Activated gamma-delta T cell treated with anti-CD3 and anti-CD28 coated beads, Interleukin-2, amount 50 U/mL, for 16 hours (primary cell): ENCODE measurements around the gene MYO1B.

Source experiments
- DNase-seq: peaks from one replicate; pipeline ENCODE4 v3.0.0-alpha.2; 2020; ENCODE audit warnings: low read depth

The MYO1B gene

DNA sequence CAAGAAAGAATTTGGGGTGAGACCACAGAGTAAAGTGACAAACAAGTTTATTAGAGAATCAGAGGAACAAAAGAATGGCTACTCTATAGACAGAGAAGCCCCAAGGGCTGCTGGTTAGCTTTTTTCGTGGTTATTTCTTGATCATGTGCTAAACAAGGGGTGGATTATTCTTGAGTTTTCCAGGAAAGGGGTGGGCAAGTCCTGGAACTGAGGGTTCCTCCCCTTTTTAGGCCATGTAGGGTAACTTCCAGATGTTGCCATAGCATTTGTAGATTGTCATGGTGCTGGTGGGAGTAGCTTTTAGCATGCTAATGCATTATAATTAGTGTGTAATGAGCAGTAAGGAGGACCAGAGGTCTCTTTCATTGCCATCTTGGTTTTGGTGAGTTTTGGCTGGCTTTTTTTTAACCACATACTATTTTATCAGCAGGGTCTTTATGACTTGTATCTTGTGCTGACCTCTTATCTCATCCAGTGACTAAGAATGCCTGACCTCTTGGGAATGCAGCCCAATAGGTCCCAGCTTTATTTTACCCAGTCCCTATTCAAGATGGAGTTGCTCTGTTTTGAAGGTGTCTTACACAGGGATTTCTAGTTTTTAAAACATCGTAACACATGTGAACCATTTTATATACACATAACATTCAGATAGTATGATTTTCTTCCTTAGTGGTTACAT lies 77.8 kb downstream of the MYO1B start:
- DNase-seq: no peak

DNA sequence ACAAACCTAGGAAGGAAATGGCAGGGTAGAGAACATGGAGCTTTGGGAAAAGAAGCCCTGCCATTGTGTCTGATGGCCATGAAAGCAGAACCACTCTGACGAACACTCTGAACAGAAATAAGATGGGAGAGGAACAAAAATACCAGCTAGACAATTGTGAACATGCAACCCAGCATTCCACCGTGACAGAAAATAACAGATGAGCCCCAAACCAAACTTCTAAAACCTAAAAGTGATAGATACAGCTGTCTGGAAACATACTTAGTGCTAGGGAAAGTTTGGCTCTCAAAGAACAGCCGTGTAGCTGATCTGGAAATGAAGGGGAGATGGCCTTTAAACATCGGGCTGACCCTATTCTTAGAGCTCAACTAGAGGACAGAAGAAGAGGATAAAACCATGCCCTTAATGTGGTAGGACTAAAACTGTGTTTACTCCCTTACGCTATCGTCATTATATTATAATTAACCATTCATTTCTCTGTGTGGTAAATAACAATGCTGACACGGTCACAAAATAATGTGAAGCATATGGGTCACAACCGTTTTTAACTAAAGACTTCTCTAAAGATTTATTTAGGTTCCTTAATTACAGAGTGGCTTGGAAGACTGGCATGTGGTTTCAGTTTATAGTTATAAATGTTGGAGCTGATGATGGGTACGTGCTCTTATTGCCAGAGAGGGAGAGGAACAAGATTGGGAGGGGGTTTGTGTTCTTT lies 80.6 kb downstream of the MYO1B start:
- DNase-seq: no peak

DNA sequence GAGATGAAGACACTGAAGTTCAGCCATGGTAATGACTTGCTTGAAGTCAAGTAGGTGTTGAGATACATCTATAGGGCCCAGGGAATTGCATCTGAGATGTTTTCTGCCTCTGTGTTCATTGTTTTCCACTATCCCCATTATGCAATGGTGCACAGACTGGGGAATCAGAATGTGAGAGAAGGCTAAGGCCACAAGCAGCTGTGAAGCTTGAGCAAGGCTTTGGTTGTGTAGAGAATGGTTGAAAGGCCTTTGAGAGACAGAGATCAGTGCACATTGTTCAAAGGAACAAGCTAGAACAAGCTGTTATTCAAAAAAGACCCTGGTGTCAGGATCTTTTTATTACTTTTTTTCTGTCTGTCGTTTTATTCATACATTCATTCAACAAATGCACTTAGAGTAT lies 82.3 kb downstream of the MYO1B start:
- no peak for DNase-seq

DNA sequence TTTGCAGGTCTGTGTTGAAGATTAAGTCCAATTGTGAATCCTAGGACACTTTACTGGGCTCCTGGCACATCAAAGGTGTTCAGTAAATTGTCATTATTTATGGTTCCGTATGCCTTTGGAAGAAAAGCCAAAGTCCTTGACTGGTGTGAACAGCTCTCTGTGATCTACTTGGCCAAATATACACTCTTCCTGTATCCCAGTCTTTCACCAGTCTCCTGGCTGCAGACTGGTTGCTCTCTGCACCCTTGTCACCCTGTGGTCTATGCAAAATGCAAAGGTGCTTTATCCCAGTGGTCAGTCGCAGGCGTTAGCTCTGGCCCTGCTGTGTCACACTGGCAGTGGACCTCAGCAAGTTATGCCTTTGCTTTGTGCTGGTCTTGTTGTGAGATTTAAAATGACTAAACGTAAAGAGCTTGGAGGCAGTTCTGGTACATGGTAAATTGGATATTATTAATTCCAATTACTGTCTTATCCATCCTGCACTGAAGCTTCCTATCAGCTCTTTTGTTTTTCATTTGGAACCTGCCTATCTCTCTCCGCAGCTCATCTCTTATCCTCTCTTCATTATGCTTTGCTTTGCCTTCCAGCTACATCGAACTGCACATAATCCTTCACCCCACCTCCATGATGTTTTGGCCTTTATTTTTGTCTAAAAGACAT lies 83.1 kb downstream of the MYO1B start:
- DNase-seq: no peak

DNA sequence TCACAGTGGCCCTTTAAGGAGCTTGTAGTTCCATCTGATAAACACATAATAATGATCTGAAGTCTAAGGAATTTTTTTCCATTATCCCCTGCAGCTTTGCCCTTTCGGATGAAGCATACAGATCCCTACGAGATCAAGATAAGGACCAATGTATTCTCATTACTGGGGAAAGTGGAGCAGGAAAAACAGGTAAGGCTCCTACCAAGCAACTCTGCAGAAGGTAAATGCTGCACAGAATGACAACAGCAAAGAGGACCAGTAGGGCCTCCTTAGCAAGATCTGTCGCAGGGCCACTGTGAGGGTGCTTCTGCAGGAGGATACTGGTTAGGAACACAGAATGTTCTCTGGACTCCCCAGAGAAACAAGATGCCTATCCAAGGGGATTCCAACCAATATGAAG lies 84.6 kb downstream of the MYO1B start:
- DNase-seq: no peak

DNA sequence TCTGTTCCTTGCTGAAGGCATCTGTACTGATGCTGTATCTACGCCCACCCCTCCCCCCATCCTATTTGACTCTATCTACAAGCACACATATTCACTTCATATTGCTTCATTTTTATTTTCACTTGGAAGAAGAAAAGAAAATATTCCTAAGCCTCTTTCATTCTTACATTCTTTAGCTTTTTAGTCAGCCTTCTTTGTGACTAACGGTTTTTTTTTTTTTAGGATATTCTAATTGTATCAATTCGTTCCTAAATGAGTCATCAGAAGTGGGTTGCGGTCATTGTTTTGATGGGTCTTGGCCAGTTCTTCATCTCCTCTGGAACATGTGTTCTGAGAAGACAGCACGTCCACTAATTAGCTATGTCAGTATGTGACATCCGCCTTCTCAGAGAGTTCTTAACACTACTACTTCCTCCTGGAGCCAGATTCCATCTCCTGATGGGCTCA lies 88.7 kb downstream of the MYO1B start:
- DNase-seq: no peak

DNA sequence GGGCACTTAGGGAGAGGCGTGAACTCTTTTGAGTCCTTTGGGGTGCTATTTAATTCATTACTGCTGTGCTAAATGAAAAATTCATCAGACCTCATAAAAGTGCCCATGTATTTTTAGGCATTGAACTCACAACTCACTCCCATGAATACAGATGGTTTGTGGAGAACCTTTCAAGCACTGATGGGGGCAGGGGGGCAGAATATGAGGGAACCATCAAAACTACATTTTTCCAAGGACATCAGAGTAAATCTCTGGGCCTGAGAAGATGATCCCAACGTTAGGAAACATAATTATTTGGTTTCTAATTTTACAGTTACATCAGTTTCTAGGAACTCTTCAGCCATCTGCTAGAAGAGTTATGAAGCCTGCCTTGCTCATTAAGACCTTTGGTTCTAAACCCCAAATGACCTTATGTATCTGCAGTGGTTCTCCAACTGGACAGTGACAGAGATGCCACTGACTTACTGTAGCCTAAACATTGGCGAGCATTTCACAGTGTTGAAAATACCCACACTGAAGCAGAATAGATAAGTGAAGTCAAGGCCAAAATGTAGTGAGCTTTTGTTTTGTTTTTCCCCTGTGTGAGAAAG lies 90.8 kb downstream of the MYO1B start:
- DNase-seq: no peak

DNA sequence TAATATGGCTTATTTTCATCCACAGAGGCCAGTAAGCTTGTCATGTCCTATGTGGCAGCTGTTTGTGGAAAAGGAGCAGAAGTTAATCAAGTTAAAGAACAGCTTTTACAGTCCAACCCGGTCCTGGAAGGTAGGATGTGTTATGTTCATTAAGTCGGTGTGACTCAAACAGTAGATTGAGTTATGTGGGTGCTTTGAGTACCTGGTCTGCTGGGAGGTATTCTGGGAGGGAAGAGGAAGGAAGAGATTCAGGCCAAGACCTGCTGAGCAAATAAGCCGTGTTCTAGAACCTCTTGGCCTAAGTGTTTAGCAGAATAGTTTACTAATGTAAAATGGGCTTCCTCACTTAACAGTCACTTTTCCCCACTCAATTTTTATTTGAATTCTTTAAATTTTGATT lies 96.2 kb downstream of the MYO1B start:
- DNase-seq: no peak

DNA sequence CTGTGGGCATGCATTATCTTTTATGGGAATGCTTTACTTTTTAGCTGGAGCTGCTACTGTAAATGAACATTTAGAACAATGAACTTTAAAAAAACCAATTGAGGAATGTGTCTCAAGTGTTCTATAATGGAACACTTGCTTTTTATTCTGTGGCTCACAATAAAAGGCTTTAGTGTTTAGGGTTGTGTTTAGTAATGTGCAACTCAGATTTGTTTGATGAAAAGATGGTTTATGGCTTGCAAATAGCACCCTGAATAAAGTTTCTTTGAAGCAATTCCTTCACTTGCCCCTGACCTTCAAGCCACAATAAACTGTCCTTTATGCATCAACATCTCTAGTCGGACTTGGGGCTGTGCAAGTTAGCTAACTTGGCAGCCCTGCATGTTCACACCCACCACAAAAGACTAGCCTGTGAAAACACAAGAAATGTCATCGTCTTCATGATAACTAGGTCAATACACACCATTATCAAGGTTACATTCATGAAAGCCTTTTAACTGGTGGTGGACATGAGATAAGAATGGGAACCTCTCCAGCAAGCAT lies 98.7 kb downstream of the MYO1B start:
- no peak for DNase-seq

DNA sequence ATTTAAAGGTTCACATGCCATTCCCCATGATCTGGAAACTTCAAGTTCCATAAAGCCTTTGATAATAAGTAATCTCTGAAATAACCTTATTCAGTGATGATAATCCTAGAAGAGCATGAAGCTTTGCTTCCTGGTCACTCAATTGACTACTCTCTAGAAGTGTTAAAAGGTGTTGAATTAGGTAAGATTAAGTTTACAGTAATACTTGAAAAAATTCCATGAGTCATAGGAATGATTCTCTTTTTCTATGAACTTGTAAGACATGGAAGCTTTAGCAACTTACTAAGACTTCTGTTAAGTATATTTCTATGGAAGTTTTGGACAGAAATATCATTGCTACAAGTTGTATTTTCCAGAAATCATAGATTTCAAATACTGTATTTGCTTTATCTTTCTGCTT lies 100.6 kb downstream of the MYO1B start:
- DNase-seq: no peak

DNA sequence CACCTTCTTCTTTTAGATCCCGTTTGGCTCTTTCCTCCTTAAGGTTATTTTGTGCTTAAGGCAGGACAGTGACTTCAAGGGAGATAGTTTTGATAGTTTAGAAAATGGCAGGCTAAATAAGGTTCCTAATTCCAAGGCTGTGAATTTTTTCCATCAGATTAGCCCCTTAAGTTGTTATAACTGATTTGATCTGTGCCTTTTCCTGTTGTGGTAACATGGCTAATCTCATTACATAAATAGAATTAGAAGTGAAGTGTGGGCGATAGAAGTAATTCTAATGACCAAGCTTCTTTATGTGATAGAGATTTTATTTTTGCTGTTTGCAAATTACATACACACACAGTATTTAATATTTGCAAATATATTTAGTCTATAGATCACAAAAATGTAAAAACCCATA lies 102.0 kb downstream of the MYO1B start:
- DNase-seq: no peak

DNA sequence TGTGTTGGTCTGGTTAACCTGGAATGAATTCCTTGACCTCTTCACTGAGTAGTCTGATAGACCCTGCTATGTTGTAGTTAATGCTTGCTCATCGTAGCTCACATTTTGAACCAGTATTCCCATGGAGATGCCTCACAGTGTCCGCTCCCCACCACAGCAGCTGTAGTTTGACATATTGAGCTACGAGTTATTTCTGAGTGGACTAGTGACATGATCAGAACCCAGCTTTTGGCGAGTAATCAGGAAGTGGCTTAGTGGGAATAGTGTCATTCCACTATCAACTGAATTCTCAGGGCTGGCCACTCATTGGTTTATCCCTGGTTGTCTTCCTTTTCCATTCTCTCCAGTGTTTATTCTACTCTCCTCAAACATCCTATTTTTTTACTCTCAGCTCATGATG lies 102.7 kb downstream of the MYO1B start:
- DNase-seq: no peak

DNA sequence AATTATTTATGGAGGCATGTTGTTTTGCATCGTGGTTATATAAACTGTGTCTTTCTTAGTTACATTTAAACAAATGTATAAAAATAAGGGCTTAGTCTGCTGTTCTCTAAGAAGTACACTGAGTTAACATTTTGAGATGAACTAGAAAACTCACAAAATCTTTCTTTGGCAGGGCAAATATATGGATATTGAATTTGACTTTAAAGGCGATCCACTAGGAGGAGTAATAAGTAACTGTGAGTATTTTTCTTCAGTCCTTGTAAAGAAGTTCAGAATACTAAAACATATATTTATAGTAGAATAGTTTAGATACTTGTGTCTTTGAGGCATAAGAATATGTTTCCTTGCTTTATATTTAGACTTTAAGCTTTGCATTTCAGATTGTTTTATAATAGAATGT lies 104.8 kb downstream of the MYO1B start:
- DNase-seq: no peak

DNA sequence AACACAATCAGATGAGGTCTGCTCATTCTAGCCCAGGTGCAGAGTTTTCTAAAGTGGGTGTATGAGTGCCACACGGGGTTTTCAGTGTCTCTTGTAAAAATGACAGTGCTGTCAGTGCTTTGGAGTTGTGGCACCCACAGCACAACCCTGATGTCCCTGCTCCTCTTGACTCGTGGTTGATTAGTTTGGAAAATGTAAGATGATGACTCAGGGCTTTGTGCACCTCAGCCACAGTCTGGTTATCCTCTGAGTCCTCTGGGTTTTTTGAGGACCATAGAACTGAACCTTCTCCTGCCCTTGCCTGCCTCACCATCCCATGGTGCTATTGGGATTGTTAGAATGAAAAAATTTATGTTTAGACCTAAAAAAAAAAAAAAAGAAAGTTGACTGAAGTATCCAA lies 105.6 kb downstream of the MYO1B start:
- DNase-seq: no peak

DNA sequence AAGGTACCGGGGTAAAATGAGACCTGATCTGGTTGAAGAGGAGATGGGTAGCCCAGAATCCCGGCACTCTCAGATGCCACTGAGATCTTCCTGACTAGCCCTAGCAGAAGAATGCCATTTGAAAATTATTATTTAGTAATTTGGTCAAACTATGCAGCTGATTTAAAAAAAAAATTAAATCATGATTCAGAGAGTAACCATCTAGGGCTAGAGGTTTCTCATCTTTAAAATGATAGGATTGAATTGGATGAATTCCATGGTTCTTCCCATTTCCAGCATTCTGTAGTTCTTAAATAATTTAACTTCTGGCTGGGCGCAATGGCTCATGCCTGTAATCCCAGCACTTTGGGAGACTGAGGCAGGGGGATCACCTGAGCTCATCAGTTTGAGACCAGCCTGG lies 106.1 kb downstream of the MYO1B start:
- DNase-seq: no peak

DNA sequence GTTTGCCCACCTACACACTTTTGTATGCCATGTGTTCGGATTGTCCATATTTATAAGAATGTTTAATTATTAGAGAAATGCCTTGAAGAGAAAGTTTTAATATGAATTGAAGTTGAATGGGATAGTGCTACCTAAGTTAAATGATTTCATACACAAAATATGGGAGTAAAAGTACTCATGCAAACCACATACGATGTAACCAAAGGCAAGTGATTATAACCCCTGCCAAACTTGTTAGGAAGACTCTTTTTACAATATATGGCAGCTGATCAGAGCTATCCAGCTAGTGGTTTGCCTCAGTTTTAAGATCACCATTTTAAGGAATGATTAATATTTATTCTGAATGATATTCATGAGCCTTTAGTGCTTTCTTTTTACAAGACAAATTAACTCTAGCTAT lies 106.7 kb downstream of the MYO1B start:
- DNase-seq: no peak

DNA sequence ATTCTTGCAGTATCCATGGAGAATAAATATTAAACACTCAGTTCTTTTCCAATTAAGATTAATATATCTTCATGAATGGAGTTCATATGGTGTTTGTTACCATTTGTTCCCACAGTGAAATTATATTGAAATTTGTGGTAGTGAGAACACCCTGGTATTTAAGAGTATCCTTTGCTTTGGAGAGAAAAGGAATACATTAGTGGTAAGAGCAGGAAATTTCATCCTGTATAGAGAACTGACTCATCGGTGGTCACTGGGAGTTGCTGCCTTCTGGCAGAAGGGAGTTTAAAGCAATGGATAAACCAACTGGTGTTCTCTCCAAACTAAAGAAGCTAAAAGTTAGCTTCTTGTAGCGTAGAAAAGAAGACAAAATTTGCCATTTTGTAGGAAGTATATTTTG lies 107.3 kb downstream of the MYO1B start:
- DNase-seq: no peak

DNA sequence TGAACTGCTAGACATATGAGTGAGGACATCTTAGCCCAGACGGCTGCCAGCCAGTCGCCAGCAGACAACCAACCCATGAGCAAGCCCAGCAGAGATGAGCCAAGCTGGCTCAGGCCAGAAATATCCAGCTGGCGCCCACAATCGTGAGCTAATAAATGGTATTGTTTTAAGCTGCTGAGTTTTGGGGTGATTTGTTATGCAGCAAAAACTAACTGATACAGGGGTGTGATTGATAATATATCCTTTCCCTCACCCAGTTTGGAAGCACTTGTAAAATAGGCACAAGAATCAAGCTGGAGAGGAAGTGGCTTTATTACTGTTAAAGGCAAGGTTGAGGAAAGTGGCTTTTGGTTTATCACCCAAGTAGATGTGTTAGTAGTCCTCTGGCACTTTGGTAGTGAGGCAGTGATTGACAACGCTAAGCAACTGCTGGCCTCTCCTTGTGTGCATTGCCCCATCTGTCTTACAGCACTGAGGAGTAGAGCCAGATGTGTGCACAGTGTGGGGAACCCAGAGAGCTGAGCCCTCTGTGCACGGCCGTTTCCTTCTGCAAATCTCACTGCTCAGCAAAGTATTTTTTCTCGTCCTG lies 110.1 kb downstream of the MYO1B start:
- DNase-seq: no peak

DNA sequence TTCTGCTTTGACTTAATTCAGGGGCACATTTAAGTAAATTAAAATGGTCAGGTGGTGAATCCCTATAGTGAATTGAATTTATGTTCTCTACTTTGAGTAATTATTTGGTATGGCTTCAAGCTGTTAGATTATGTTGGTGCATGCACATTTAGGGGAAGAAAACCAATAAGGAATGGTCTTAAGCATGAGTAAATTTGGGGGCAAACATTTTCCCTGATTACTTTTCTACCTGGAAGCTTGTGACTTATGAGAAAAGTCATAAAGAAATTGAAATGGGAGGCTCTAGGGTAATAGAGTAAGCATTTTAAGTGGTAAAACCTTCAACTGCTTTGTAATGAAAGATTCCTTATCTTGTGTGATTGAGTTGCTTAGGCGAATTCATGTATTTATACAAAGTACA lies 112.5 kb downstream of the MYO1B start:
- DNase-seq: no peak

DNA sequence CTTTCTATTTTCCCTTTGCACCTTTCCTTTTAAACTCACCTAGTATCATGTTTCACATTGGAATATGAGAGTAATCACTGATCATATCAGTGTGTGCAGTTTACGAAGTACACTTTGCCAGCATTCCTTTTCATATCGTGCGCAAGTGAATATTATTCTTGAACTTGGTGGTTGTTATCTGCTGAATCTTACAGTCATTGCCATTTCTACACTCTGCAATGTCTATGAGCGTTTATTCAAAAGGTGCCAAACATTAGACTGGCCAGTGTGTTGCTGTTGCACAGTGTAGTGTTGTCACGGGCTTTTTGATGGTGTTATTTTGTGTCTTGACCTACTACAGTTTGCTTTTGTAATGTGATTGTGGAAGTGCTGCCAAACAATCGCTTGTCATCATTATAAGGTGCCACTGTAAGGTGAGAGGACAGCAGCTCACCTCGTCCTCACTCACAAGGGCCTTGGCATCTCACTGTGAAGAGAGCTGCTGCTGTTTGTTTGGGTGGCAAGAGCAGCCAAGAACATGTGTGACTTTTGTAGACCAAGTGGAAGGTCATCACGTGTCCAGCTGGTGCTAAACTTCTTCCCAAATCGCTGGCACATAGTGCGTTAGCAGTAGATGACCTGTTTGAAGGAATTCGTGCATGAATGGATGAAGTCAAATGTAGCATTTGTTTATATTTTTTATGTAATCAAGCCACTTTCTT lies 113.3 kb downstream of the MYO1B start:
- no peak for DNase-seq

DNA sequence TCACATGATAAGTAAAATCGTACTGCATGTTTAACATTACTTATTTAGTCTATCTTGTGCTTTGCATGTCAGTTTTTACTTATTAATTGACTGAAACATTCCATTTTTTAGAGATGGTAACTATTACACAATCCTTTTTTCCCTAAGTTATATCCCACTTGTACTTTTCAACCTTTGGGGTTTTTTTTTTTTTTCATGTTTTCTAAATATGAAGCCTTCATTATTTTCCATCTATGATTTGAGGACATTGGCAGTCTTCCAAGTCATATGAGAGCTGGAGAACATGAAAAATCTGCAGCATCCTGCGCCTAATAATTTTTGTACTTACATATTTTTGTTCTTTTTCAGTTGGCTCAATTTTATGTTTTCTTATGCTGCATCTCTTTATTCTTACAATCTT lies 113.9 kb downstream of the MYO1B start:
- no peak for DNase-seq

DNA sequence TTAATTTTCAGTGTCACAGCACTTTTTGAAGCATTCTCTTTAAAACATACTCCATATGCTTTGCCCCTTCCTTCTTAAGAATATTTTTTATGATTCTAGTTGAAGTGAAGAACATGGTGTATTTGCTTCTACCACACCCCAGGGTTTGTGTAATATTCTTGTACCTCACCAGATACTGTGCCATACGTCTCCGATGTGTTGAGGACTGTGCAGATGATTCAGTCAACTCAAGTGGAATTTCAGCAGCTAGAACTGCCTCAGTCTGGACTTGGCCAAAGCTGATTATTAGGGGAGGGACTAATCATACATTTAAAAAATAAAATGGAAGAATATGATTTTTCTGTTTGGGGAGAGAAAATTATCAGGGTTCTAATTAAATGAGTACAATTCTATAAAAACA lies 115.7 kb downstream of the MYO1B start:
- DNase-seq: no peak
